ENCODE measurements around the gene TRIM28.

- TF ChIP-seq, protein P1, sequence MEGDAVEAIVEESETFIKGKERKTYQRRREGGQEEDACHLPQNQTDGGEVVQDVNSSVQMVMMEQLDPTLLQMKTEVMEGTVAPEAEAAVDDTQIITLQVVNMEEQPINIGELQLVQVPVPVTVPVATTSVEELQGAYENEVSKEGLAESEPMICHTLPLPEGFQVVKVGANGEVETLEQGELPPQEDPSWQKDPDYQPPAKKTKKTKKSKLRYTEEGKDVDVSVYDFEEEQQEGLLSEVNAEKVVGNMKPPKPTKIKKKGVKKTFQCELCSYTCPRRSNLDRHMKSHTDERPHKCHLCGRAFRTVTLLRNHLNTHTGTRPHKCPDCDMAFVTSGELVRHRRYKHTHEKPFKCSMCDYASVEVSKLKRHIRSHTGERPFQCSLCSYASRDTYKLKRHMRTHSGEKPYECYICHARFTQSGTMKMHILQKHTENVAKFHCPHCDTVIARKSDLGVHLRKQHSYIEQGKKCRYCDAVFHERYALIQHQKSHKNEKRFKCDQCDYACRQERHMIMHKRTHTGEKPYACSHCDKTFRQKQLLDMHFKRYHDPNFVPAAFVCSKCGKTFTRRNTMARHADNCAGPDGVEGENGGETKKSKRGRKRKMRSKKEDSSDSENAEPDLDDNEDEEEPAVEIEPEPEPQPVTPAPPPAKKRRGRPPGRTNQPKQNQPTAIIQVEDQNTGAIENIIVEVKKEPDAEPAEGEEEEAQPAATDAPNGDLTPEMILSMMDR (IDR thresholded peaks at IDR 0.05) = peak in 4 of 6 experiments; percentile 18 to 42 (median 34)
- peak in 1 of 4 donors; percentile 32 for TF ChIP-seq POLR2A (IDR thresholded peaks at IDR 0.05)
Observed at GRCh38 chr19:58499021-58499927, 44.6 kb upstream of the TRIM28 start.
